Caco-2 (cell line): ENCODE data around the gene ZXDC. TPM values are rescaled to one million over a fixed set of nuclear protein-coding genes. Genes with fewer than 3 reads are reported as not detected.

Experiments
- BruUV-seq: library from RNA; stranded (reverse); fragments of 400-500 nt; replicated peaks from 2 replicates; lab custom pipeline; 2021; lab: Mats Ljungman, UMichigan
- CTCF ChIA-PET: fragments of 300-600 bp; sonication (Branson Sonifier 250); formaldehyde crosslinking; loops from one replicate; lab custom pipeline; 2022; ENCODE audit warnings: antibody characterized with exemption; lab: Charles Lee
- POLR2A ChIA-PET: fragments of 300-600 bp; sonication (Branson Sonifier 250); formaldehyde crosslinking; loops from one replicate; lab custom pipeline; 2022; ENCODE audit warnings: antibody characterized with exemption; lab: Charles Lee
- DNase-seq, 2 experiments: peaks; one replicate each; pipeline versions ENCODE4 v3.0.0 to v3.0.0-alpha.2; 2020 to 2022
- H3K27me3 ChIP-seq: replicated peaks from 2 replicates; pipeline ENCODE4 v1.6.0; 2011; ENCODE audit warnings: low read length; ENCODE audit not compliant: control insufficient read depth, insufficient read depth
- H3K36me3 ChIP-seq: 2 replicates; pipeline ENCODE4 v1.5.1; 2011; ENCODE audit warnings: low read length; ENCODE audit not compliant: control insufficient read depth, insufficient read depth
- H3K4me1 ChIP-seq: fragments of 250-450 bp; sonication (Bioruptor Pico); 2 replicates; pipeline ENCODE4 v1.5.1; 2020; ENCODE audit warnings: mild to moderate bottlenecking
- H3K4me3 ChIP-seq: 2 replicates; pipeline ENCODE4 v1.5.1; 2011; ENCODE audit warnings: low read depth, mild to moderate bottlenecking, control low read depth, low read length
- H3K9me3 ChIP-seq: fragments of 250-450 bp; sonication (Bioruptor Pico); 2 replicates; pipeline ENCODE4 v1.5.1; 2020; ENCODE audit warnings: mild to moderate bottlenecking, moderate library complexity
- H3K27ac Mint-ChIP-seq: one replicate; pipeline ENCODE4 v1.8.0; 2022; ENCODE audit warnings: mixed read lengths; ENCODE audit not compliant: unreplicated experiment
- H3K27me3 Mint-ChIP-seq: one replicate; pipeline ENCODE4 v1.8.0; 2022; ENCODE audit warnings: mixed read lengths; ENCODE audit not compliant: insufficient read depth, unreplicated experiment
- H3K36me3 Mint-ChIP-seq: one replicate; pipeline ENCODE4 v1.8.0; 2022; ENCODE audit warnings: mild to moderate bottlenecking, mixed read lengths; ENCODE audit not compliant: insufficient read depth, unreplicated experiment
- H3K4me1 Mint-ChIP-seq: one replicate; pipeline ENCODE4 v1.8.0; 2022; ENCODE audit warnings: low read depth, mixed read lengths; ENCODE audit not compliant: unreplicated experiment
- H3K4me3 Mint-ChIP-seq: one replicate; pipeline ENCODE4 v1.8.0; 2022; ENCODE audit warnings: mild to moderate bottlenecking, moderate library complexity, mixed read lengths; ENCODE audit not compliant: unreplicated experiment
- H3K9me3 Mint-ChIP-seq: one replicate; pipeline ENCODE4 v1.8.0; 2022; ENCODE audit warnings: mixed read lengths; ENCODE audit not compliant: unreplicated experiment
- intact Hi-C: fragments of 100-400 bp; cut with micrococcal nuclease; formaldehyde crosslinking; loops from one replicate; pipeline ENCODE4 v1.10.0; 2022; ENCODE audit not compliant: unreplicated experiment
- total RNA-seq: library from RNA; stranded (reverse); gene quantifications from 2 replicates; pipeline ENCODE4 v1.2.3, GENCODE V29; 2022
- TF ChIP-seq, protein P1 (sequence below), 2 experiments: fragments of 200-600 bp in 1 of 2; IDR thresholded peaks; 1 replicate in 1 of 2; 2 replicates in 1 of 2; pipeline versions ENCODE4 v1.5.1 to v1.8.0; 2011 to 2022; ENCODE audit warnings: antibody characterized with exemption in 1 of 2, control low read depth in 1 of 2, inconsistent platforms in 1 of 2, low read depth in 1 of 2, low read length in 1 of 2, mild to moderate bottlenecking in 1 of 2, moderate library complexity in 1 of 2; ENCODE audit not compliant: insufficient read depth in 1 of 2, severe bottlenecking in 1 of 2, unreplicated experiment in 1 of 2

ZXDC gene
- total RNA-seq, 1 experiment from 2014 or later, result 28.7 TPM

DNA sequence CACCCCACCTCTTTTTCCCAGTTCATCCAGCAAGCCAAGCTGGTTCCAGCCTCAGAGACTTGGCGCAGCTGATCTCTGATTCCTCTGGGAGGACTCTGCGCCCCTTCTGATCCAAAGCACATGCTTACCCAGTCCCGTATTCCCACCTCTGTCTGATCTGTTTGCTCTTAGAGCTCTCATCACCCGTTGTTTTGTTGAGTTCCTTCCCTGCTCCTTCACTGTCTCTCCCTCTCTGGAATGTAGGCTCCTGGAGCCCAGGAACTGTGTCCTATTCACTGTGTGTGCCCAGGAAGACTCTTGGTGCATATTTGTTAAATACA, 1.3 kb upstream of the ZXDC start:
- Mint-ChIP-seq H3K4me3 (peak overlapping the region; percentile 75), H3K36me3 (peaks cover 22% of the 10 kb centered on the region), H3K27me3 (no peaks in the 10 kb centered on the region), H3K9me3 (no peaks in the 10 kb centered on the region), H3K4me1 (peaks cover 20% of the 10 kb centered on the region), H3K27ac (peak overlapping the region; percentile 69)
- intact Hi-C loops, result loop anchor here (10.0 kb wide), 1 partner anchor 212 kb away; no protein-coding TSS in a partner anchor
- Histone ChIP-seq H3K36me3 (no peaks in the 10 kb centered on the region; the same call in 1 of the 2 replicates), H3K9me3 (no peaks in the 10 kb centered on the region), H3K4me1 (peaks cover 17% of the 10 kb centered on the region), H3K4me3 (no peak overlapping the region), H3K27me3 (no peaks in the 10 kb centered on the region)
- DNase-seq, result peak in 1 of 2 experiments; percentile 30
- TF ChIP-seq, protein P1, sequence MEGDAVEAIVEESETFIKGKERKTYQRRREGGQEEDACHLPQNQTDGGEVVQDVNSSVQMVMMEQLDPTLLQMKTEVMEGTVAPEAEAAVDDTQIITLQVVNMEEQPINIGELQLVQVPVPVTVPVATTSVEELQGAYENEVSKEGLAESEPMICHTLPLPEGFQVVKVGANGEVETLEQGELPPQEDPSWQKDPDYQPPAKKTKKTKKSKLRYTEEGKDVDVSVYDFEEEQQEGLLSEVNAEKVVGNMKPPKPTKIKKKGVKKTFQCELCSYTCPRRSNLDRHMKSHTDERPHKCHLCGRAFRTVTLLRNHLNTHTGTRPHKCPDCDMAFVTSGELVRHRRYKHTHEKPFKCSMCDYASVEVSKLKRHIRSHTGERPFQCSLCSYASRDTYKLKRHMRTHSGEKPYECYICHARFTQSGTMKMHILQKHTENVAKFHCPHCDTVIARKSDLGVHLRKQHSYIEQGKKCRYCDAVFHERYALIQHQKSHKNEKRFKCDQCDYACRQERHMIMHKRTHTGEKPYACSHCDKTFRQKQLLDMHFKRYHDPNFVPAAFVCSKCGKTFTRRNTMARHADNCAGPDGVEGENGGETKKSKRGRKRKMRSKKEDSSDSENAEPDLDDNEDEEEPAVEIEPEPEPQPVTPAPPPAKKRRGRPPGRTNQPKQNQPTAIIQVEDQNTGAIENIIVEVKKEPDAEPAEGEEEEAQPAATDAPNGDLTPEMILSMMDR (IDR thresholded peaks at IDR 0.05; ENCODE audit: insufficient read depth in 1 of 2, low read depth in 1 of 2, low read length in 1 of 2, severe bottlenecking in 1 of 2, unreplicated experiment in 1 of 2), result no peak
- ChIA-PET POLR2A (interaction anchor here (0.6 kb wide), 2 partner anchors 46 to 84 kb away, joined by 3 to 4 read pairs; no protein-coding TSS in a partner anchor), CTCF (interaction anchor here (0.6 kb wide), 1 partner anchor 14 kb away, joined by 3 read pairs; no protein-coding TSS in a partner anchor)
- BruUV-seq, result no TSS peak

- DNase-seq, result peak in 1 of 2 experiments; percentile 67
- Mint-ChIP-seq H3K4me3 (peak overlapping the region; percentile 75), H3K27ac (peak overlapping the region; percentile 69), H3K9me3 (no peaks in the 10 kb centered on the region), H3K4me1 (peaks cover 20% of the 10 kb centered on the region), H3K36me3 (peaks cover 22% of the 10 kb centered on the region), H3K27me3 (no peaks in the 10 kb centered on the region)
- Histone ChIP-seq H3K27me3 (no peaks in the 10 kb centered on the region), H3K4me1 (peaks cover 17% of the 10 kb centered on the region), H3K36me3 (no peaks in the 10 kb centered on the region; the same call in 1 of the 2 replicates), H3K9me3 (no peaks in the 10 kb centered on the region), H3K4me3 (peak overlapping the region; percentile 83)
- ChIA-PET CTCF (interaction anchor here (0.6 kb wide), 1 partner anchor 14 kb away, joined by 3 read pairs; no protein-coding TSS in a partner anchor), POLR2A (interaction anchor here (0.6 kb wide), 3 partner anchors 46 to 230 kb away, joined by 3 to 4 read pairs (median 3); no protein-coding TSS in a partner anchor)
- TF ChIP-seq, protein P1 (IDR thresholded peaks at IDR 0.05; ENCODE audit: insufficient read depth in 1 of 2, low read depth in 1 of 2, low read length in 1 of 2, severe bottlenecking in 1 of 2, unreplicated experiment in 1 of 2), result no peak
- intact Hi-C loops, result loop anchor here (10.0 kb wide), 1 partner anchor 212 kb away; no protein-coding TSS in a partner anchor
- TSS peak; percentile 93 for BruUV-seq
Observed at GRCh38 chr3:126476166-126477060, 722 bp upstream of the ZXDC start.
